ENCODE measurements around the gene HSP90AA1.

HSP90AA1 gene

GRCh38 chr14:102034301-102034700, 52.5 kb downstream of the HSP90AA1 start:
- DNase-seq: no peak

GRCh38 chr14:102033241-102033640, 53.6 kb downstream of the HSP90AA1 start:
- DNase-seq: no peak
